Mucosa of descending colon (tissue), 3 donors: ENCODE results near the gene CNTNAP2. TPM values are rescaled to one million over a fixed set of nuclear protein-coding genes. Genes with fewer than 3 reads are reported as not detected.
"Not testable (repeated sequence)": the region's sequence is repeated elsewhere in the genome, so short reads cannot be mapped to it uniquely, and the experiment has no call there.

Source experiments
- ATAC-seq: fragments of 200-7000 bp; cut with Tn5 transposase; one replicate; pipeline ENCODE4 v1.9.1; 2020; ENCODE audit warnings: mild to moderate bottlenecking, moderate library complexity
- DNase-seq, 3 donors: peaks; one replicate each; pipeline ENCODE4 v3.0.0-alpha.2; 2020
- H3K36me3 ChIP-seq: fragments of 200-600 bp; one replicate; pipeline ENCODE4 v1.8.0; 2021; ENCODE audit warnings: low read depth, mild to moderate bottlenecking
- H3K4me1 ChIP-seq: fragments of 200-600 bp; one replicate; pipeline ENCODE4 v1.8.0; 2021; ENCODE audit warnings: low read depth, mild to moderate bottlenecking
- H3K4me3 ChIP-seq: fragments of 200-600 bp; one replicate; pipeline ENCODE4 v1.8.0; 2021; ENCODE audit warnings: mild to moderate bottlenecking
- H3K9me3 ChIP-seq: fragments of 200-600 bp; one replicate; pipeline ENCODE4 v1.8.0; 2021; ENCODE audit warnings: mild to moderate bottlenecking
- intact Hi-C, 2 donors: fragments of 100-400 bp; cut with DNase I in 1 of 2; cut with micrococcal nuclease in 1 of 2; formaldehyde crosslinking; loops; one replicate each; pipeline versions ENCODE4 v1.11.0 to v1.11.1; 2022; cut with DNase I, micrococcal nuclease
- total RNA-seq, 3 donors: library from RNA; stranded (reverse); fragmentation: NEBNext Ultra II Directional in 2 of 3; extraction: Animal tissue kit (Norgen Biotek cat#: 25700) in 2 of 3; gene quantifications; one replicate each; pipeline versions ENCODE4 v1.2.1 to v1.2.4, GENCODE V29; 2021 to 2023
- TF ChIP-seq, protein P1 (sequence below): fragments of 200-600 bp; IDR thresholded peaks from one replicate; pipeline ENCODE4 v1.8.0; 2022; ENCODE audit warnings: antibody characterized with exemption, mild to moderate bottlenecking
- donor health status: DM: no; HTN: no; CAD: no; lungs with moderate emphysema.
- donor health status: DM: no; HTN: no; CAD: no.
- donor health status: DM: no; HTN: yes; CAD: no.

CNTNAP2 gene
- total RNA-seq, 3 donors from 2014 or later = 3.1 to 5.9 (median 4.2) TPM

DNA sequence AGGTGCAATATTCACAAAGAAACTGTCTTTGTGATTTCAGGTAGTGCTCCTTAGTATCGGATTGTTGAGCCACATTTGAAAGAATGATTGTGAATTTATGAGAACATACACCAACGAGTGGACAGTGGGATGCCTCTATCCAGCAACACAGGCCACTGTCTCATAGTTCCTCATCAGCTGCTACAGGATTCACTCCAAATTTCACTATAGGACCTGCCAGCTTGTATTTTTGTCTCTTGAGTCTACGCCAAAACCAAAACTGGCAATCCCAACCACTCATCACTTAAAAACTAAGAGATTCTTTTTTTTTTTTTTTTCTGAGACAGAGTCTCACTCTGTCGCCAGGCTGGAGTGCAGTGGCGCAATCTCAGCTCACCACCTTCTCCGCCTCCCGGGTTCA is 964.5 kb downstream of the CNTNAP2 start:
- TF ChIP-seq, protein P1, sequence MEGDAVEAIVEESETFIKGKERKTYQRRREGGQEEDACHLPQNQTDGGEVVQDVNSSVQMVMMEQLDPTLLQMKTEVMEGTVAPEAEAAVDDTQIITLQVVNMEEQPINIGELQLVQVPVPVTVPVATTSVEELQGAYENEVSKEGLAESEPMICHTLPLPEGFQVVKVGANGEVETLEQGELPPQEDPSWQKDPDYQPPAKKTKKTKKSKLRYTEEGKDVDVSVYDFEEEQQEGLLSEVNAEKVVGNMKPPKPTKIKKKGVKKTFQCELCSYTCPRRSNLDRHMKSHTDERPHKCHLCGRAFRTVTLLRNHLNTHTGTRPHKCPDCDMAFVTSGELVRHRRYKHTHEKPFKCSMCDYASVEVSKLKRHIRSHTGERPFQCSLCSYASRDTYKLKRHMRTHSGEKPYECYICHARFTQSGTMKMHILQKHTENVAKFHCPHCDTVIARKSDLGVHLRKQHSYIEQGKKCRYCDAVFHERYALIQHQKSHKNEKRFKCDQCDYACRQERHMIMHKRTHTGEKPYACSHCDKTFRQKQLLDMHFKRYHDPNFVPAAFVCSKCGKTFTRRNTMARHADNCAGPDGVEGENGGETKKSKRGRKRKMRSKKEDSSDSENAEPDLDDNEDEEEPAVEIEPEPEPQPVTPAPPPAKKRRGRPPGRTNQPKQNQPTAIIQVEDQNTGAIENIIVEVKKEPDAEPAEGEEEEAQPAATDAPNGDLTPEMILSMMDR = no peak
- no peak for DNase-seq
- Histone ChIP-seq H3K36me3 (no peaks in the 10 kb centered on the region), H3K4me3 (no peak overlapping the region), H3K9me3 (peaks cover 13% of the 10 kb centered on the region), H3K4me1 (no peaks in the 10 kb centered on the region)
- intact Hi-C loops = no loop called here
- ATAC-seq = no peak

DNA sequence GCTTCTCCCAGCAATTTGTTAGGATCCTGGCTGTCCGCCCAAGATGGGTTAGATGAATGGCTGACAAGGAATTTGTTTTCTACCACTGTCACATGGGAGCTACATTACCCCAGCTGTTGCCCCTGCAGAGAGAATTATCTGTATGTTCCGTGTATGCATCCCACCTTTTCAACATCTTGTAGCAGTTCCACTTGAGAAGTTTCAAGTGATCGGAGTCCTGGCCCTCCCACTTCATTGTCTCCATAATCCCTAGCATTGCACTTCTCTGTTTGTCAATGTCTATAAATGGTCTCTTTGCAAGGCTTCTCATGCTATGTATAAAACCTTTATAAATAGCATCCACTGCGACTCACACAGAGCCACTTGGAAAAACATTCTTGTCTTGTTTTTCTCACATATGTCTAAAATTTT is 972.5 kb downstream of the CNTNAP2 start:
- intact Hi-C loops = no loop called here
- ATAC-seq (no peak), DNase-seq (no peak)
- Histone ChIP-seq H3K4me1 (no peaks in the 10 kb centered on the region), H3K9me3 (peaks cover 11% of the 10 kb centered on the region), H3K36me3 (no peaks in the 10 kb centered on the region), H3K4me3 (no peak overlapping the region)
- TF ChIP-seq, protein P1 = no peak

DNA sequence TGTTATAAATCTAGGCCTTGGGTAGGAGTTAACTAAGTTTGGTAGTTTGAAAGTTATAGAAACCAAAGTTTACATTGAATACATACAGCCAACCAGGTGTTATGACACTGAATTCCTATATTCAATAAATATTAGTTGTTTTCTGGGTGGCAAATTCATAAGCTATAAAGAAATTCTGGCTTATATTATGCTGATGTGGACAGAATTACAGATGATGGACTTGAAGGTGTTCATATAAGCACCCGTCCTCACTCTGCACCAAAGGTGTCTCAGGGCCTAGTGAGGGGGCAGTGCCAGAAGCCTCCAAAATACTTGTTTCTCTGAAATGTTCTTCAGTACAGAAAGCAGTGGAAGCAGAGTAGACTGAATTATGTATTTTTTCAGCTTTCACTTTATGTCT is 973.0 kb downstream of the CNTNAP2 start:
- Histone ChIP-seq H3K36me3 (no peaks in the 10 kb centered on the region), H3K4me3 (no peak overlapping the region), H3K4me1 (no peaks in the 10 kb centered on the region), H3K9me3 (peaks cover 11% of the 10 kb centered on the region)
- TF ChIP-seq, protein P1 = no peak
- ATAC-seq (no peak), DNase-seq (no peak)
- intact Hi-C loops = no loop called here

DNA sequence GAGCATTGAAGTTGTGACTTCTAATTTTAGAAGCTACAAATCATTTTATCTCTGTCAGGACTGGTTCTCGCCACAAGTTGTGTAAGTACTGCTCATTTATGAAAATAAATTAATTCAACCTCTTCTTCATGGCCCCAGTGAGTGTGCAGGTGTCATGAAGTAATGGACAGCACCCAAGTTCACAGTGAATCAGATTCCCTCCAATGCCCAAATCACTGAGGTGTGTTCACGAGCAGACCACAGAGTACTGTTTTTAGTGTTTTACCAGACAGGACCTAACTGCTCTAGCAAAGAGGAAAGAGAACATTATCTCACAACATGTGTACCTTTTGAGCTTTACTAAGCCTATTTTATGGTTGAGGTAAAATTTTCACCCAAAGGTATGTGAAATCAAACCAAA is 980.0 kb downstream of the CNTNAP2 start:
- DNase-seq = no peak
- TF ChIP-seq, protein P1 = no peak
- intact Hi-C loops = no loop called here
- ATAC-seq = no peak
- H3K36me3 ChIP-seq = no peaks in the 10 kb centered on the region
- H3K4me1 ChIP-seq = no peaks in the 10 kb centered on the region
- H3K4me3 ChIP-seq = no peak overlapping the region
- H3K9me3 ChIP-seq = peaks cover 30% of the 10 kb centered on the region

DNA sequence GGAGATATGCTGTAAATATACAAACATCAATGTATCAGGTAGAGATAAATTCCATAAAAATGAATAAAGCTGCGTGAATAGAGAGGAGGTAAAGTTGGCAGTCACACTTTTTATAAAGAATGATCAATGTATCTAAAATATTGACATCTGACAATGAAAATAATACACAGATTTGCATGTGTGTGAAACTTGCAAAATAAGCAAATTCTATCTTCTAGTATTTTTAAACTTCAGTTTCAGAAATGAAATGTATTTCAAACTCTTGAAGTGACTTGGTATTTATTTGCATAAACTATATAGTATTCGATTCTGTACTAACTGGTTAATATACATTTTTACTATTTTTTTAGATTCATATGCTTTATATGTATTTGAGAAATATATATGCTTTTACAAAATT is 986.6 kb downstream of the CNTNAP2 start:
- no peak overlapping the region for H3K4me3 ChIP-seq
- no peaks in the 10 kb centered on the region for H3K4me1 ChIP-seq
- ATAC-seq = no peak
- no peaks in the 10 kb centered on the region for H3K36me3 ChIP-seq
- TF ChIP-seq, protein P1 = no peak
- no peak for DNase-seq
- intact Hi-C loops = no loop called here
- H3K9me3 ChIP-seq = peaks cover 20% of the 10 kb centered on the region

DNA sequence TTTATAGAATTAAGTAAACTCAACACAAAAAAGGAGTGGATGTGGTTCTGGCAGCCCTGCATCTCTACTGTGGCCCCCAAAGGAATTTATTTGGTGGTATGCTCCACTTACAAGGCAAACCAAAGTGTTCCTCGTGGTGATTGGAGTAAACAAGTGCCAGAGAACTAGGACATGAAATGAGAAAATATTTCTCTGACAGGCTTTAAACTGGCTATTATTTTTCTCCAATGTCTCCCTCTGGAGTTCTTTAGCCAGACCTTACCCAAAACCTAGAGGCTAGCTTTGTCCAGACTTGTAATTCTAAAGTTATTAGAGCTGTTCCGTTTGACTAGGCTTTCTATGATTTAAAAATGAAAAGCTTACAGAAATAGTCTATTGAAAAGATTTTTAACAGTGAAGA is 990.1 kb downstream of the CNTNAP2 start:
- intact Hi-C loops = no loop called here
- Histone ChIP-seq H3K9me3 (peaks cover 23% of the 10 kb centered on the region), H3K4me1 (no peaks in the 10 kb centered on the region), H3K4me3 (no peak overlapping the region), H3K36me3 (no peaks in the 10 kb centered on the region)
- no peak for DNase-seq
- no peak for ATAC-seq
- TF ChIP-seq, protein P1 = no peak

DNA sequence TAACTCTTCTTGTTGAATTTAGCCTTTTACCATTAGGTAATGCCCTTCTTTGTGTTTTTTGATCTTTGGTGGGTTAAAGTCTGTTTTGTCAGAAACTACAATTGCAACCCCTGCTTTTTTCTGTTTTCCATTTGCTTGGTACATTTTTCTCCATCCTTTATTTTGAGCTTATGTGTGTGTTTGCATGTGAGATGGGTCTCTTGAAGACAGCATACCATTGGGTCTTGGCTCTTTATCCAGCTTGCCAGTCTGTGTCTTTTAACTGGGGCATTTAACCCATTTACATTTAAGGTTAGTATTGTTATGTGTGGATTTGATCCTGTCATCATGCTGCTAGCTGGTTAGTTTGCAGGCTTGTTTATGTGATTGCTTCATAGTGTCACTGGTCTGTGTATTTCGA is 997.9 kb downstream of the CNTNAP2 start:
- ATAC-seq, H3K4me3 ChIP-seq, H3K36me3 ChIP-seq, DNase-seq, H3K4me1 ChIP-seq, intact Hi-C loops: not testable (repeated sequence)
- H3K9me3 ChIP-seq = peaks cover 71% of the 10 kb centered on the region
